SK-N-SH treated with all-trans-retinoic acid at 6 μM for 48 hours (cell line): ENCODE results near the gene MAGI3.

Source experiments
- ATAC-seq: fragments of 200-7000 bp; cut with Tn5 transposase; 3 replicates; pipeline ENCODE4 v1.9.1; 2020; ENCODE audit warnings: mild to moderate bottlenecking, moderate library complexity
- ARNTL ChIP-seq: fragments of 450-650 bp; formaldehyde crosslinking; IDR thresholded peaks from 2 replicates; pipeline ENCODE4 v1.5.0; 2020; ENCODE audit warnings: low read depth, mild to moderate bottlenecking, moderate library complexity, borderline replicate concordance
- ESRRG ChIP-seq: fragments of 250-450 bp; sonication (Bioruptor Pico); IDR thresholded peaks from 2 replicates; pipeline ENCODE4 v1.6.1; 2021; ENCODE audit warnings: mild to moderate bottlenecking
- GLIS3 ChIP-seq: fragments of 250-450 bp; sonication (Bioruptor Pico); IDR thresholded peaks from 2 replicates; pipeline ENCODE4 v1.5.0; 2020; ENCODE audit warnings: mild to moderate bottlenecking, moderate library complexity
- ISL1 ChIP-seq: fragments of 250-450 bp; sonication (Bioruptor Pico); IDR thresholded peaks from 2 replicates; pipeline ENCODE4 v2.1.2; 2022; ENCODE audit warnings: mild to moderate bottlenecking, moderate library complexity
- OSR1 ChIP-seq: fragments of 250-450 bp; sonication (Bioruptor Pico); IDR thresholded peaks from 2 replicates; pipeline ENCODE4 v1.8.0; 2022; ENCODE audit warnings: moderate library complexity, mild to moderate bottlenecking, inconsistent platforms
- POU6F1 ChIP-seq: fragments of 250-450 bp; sonication (Bioruptor Pico); IDR thresholded peaks from 2 replicates; pipeline ENCODE4 v1.8.0; 2021; ENCODE audit warnings: low read depth, mild to moderate bottlenecking, moderate library complexity, borderline replicate concordance
- PPARA ChIP-seq: fragments of 250-450 bp; sonication (Bioruptor Pico); IDR thresholded peaks from 2 replicates; pipeline ENCODE4 v1.5.0; 2020; ENCODE audit warnings: mild to moderate bottlenecking, borderline replicate concordance
- TCF4 ChIP-seq: fragments of 250-450 bp; sonication (Bioruptor Pico); IDR thresholded peaks from 2 replicates; pipeline ENCODE4 v1.8.0; 2021; ENCODE audit warnings: mild to moderate bottlenecking, moderate library complexity, borderline replicate concordance
- TOX ChIP-seq: fragments of 250-450 bp; sonication (Bioruptor Pico); IDR thresholded peaks from 2 replicates; pipeline ENCODE4 v1.8.0; 2021; ENCODE audit warnings: mild to moderate bottlenecking, moderate library complexity, borderline replicate concordance
- TSHZ2 ChIP-seq: fragments of 250-450 bp; sonication (Bioruptor Pico); IDR thresholded peaks from 2 replicates; pipeline ENCODE4 v1.5.0; 2020; ENCODE audit warnings: mild to moderate bottlenecking, moderate library complexity
- ZC3H10 ChIP-seq: fragments of 250-450 bp; sonication (Bioruptor Pico); IDR thresholded peaks from 2 replicates; pipeline ENCODE4 v1.5.1; 2021; ENCODE audit warnings: mild to moderate bottlenecking, moderate library complexity
- ZFP3 ChIP-seq: fragments of 250-450 bp; sonication (Bioruptor Pico); IDR thresholded peaks from 2 replicates; pipeline ENCODE4 v1.5.0; 2020; ENCODE audit warnings: mild to moderate bottlenecking, moderate library complexity
- ZFP30 ChIP-seq: fragments of 450-650 bp; formaldehyde crosslinking; IDR thresholded peaks from 2 replicates; pipeline ENCODE4 v1.5.0; 2022; ENCODE audit warnings: mild to moderate bottlenecking, moderate library complexity
- ZNF565 ChIP-seq: fragments of 450-650 bp; formaldehyde crosslinking; conservative IDR thresholded peaks from 2 replicates; pipeline ENCODE4 v1.5.0; 2020; ENCODE audit warnings: low read depth, mild to moderate bottlenecking, moderate library complexity
- ZNF70 ChIP-seq: fragments of 450-650 bp; formaldehyde crosslinking; IDR thresholded peaks from 2 replicates; pipeline ENCODE4 v1.5.0; 2020; ENCODE audit warnings: mild to moderate bottlenecking, moderate library complexity
- TF ChIP-seq, protein P1 (sequence below): fragments of 250-450 bp; sonication (Bioruptor Pico); IDR thresholded peaks from 2 replicates; pipeline ENCODE4 v1.8.0; 2020; ENCODE audit warnings: mild to moderate bottlenecking, moderate library complexity, borderline replicate concordance
- TF ChIP-seq, protein P2 (sequence below): fragments of 250-450 bp; sonication (Bioruptor Pico); IDR thresholded peaks from 2 replicates; pipeline ENCODE4 v1.5.1; 2020; ENCODE audit warnings: low read depth, mild to moderate bottlenecking, moderate library complexity

The MAGI3 gene

GRCh38 chr1:113540335-113540734 lies 150.0 kb downstream of the MAGI3 start (continued):
- TF ChIP-seq TSHZ2 (no peak), ZFP3 (CRISPR knock-in tag) (no peak)

- TF ChIP-seq, protein P1, sequence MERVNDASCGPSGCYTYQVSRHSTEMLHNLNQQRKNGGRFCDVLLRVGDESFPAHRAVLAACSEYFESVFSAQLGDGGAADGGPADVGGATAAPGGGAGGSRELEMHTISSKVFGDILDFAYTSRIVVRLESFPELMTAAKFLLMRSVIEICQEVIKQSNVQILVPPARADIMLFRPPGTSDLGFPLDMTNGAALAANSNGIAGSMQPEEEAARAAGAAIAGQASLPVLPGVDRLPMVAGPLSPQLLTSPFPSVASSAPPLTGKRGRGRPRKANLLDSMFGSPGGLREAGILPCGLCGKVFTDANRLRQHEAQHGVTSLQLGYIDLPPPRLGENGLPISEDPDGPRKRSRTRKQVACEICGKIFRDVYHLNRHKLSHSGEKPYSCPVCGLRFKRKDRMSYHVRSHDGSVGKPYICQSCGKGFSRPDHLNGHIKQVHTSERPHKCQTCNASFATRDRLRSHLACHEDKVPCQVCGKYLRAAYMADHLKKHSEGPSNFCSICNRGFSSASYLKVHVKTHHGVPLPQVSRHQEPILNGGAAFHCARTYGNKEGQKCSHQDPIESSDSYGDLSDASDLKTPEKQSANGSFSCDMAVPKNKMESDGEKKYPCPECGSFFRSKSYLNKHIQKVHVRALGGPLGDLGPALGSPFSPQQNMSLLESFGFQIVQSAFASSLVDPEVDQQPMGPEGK (CRISPR knock-in tag) = no peak
- TF ChIP-seq ISL1 (CRISPR knock-in tag) (no peak), OSR1 (CRISPR knock-in tag) (no peak), TCF4 (CRISPR knock-in tag) (no peak), GLIS3 (CRISPR knock-in tag) (no peak), ZFP3 (CRISPR knock-in tag) (no peak), TSHZ2 (no peak), ARNTL (CRISPR knock-in tag) (no peak), POU6F1 (CRISPR knock-in tag) (no peak), ZC3H10 (no peak), ESRRG (CRISPR knock-in tag) (no peak), ZFP30 (CRISPR knock-in tag) (no peak), PPARA (no peak), ZNF70 (CRISPR knock-in tag) (no peak), ZNF565 (CRISPR knock-in tag) (no peak)
- no peak for ATAC-seq
Observed at GRCh38 chr1:113541106-113541505, 150.8 kb downstream of the MAGI3 start.

DNA sequence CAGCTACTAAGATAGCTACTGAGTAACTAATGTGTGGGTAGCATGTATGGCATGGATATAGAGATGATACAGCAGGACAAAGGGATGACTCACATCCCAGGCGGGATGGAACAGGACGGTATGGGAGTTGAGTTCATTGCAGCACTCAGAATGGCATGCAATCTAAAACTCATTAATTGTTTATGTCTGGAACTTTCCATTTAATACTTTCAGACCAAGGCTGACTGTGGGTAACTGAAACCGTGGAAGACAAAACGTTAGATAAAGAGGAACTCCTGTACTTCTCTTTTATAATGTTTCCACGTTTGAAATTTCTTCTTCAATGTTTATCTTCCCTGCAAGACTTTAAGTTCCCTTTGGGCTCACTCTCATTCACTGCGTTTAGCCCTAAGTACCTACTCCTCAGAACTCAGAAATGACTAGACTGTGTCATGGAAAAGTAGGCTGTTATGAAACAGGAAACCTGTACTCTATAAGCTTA lies 151.9 kb downstream of the MAGI3 start:
- TF ChIP-seq, protein P2, sequence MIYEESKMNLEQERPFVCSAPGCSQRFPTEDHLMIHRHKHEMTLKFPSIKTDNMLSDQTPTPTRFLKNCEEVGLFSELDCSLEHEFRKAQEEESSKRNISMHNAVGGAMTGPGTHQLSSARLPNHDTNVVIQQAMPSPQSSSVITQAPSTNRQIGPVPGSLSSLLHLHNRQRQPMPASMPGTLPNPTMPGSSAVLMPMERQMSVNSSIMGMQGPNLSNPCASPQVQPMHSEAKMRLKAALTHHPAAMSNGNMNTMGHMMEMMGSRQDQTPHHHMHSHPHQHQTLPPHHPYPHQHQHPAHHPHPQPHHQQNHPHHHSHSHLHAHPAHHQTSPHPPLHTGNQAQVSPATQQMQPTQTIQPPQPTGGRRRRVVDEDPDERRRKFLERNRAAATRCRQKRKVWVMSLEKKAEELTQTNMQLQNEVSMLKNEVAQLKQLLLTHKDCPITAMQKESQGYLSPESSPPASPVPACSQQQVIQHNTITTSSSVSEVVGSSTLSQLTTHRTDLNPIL (CRISPR knock-in tag) = no peak
- TF ChIP-seq ISL1 (CRISPR knock-in tag) (peak; percentile 51), TSHZ2 (no peak), TCF4 (CRISPR knock-in tag) (no peak), ZNF70 (CRISPR knock-in tag) (no peak), TOX (no peak)
- TF ChIP-seq, all 23 proteins: peak for 1
- peak; percentile 98 for ATAC-seq
